ENCODE data around the gene ATP6V0A1. TPM values are rescaled to one million over a fixed set of nuclear protein-coding genes. Genes with fewer than 3 reads are reported as not detected.

The ATP6V0A1 gene
- total and polyA plus RNA-seq, 2 experiments from 2014 or later = 23.9 to 42.3 TPM

- peaks cover 24% of the 10 kb centered on the region for H3K4me1 Mint-ChIP-seq
- Histone ChIP-seq H3K79me2 (replicated peaks; ENCODE audit: insufficient read depth) (peaks cover 27% of the 10 kb centered on the region), H3K4me2 (peak overlapping the region; percentile 93), H3K27me3 (ENCODE audit: insufficient read depth) (no peaks in the 10 kb centered on the region), H2AFZ (no peak overlapping the region), H3K36me3 (ENCODE audit: insufficient read depth) (peaks cover 11% of the 10 kb centered on the region; the same call in 1 of the 2 replicates), H3K27ac (ENCODE audit: low read depth) (peak overlapping the region; percentile 86), H4K20me1 (replicated peaks; ENCODE audit: insufficient read depth) (no peaks in the 10 kb centered on the region; the same call in 1 of the 2 replicates), H3K4me3 (peak overlapping the region; percentile 88), H3F3A (replicated peaks; ENCODE audit: low read depth) (peaks cover 42% of the 10 kb centered on the region), H3K9me2 (ENCODE audit: insufficient read depth) (no peaks in the 10 kb centered on the region), H3K4me1 (ENCODE audit: insufficient read depth) (peaks cover 19% of the 10 kb centered on the region)
- ATAC-seq (no peak), DNase-seq (ENCODE audit: low spot score) (no peak)
- H3K9me3 Mint-ChIP-seq = no peaks in the 10 kb centered on the region
- H3K4me3 Mint-ChIP-seq = peak overlapping the region; percentile 97
- peaks cover 11% of the 10 kb centered on the region for H3K27me3 Mint-ChIP-seq (ENCODE audit: insufficient read depth, low read depth, poor library complexity)
- H3K36me3 Mint-ChIP-seq (ENCODE audit: low read depth) = peaks cover 62% of the 10 kb centered on the region
- TF ChIP-seq NANOG (IDR thresholded peaks at IDR 0.05; ENCODE audit: borderline replicate concordance) (no peak), CREB1 (CRISPR knock-in tag; IDR thresholded peaks at IDR 0.05; ENCODE audit: low read depth) (no peak), STAT1 (IDR thresholded peaks at IDR 0.05; ENCODE audit: unreplicated experiment) (no peak), REST (IDR thresholded peaks at IDR 0.05; ENCODE audit: unreplicated experiment) (no peak)
- peak overlapping the region; percentile 84 for H3K27ac Mint-ChIP-seq
These were observed 107.7 kb downstream of the ATP6V0A1 start for GRCh38 chr17:42566215-42566882.

GRCh38 chr17:42566883-42567573 lies 108.3 kb downstream of the ATP6V0A1 start, which contains the start of gene MLX:
TSS of gene MLX (plus strand) at chr17:42567100. CDS start at chr17:42567125, 25 bp downstream.
- Histone ChIP-seq H3K4me3 (peak within 1 kb of the TSS; percentile 88), H3K36me3 (ENCODE audit: insufficient read depth) (peaks cover 18% of the 10 kb centered on the region; the same call in 1 of the 2 replicates), H3K27ac (ENCODE audit: low read depth) (peak within 1 kb of the TSS; percentile 86), H3K4me1 (ENCODE audit: insufficient read depth) (peaks cover 19% of the 10 kb centered on the region), H2AFZ (no peak within 1 kb of the TSS; the same call in 1 of the 2 replicates), H4K20me1 (replicated peaks; ENCODE audit: insufficient read depth) (peaks cover 7% of the 10 kb centered on the region), H3K27me3 (ENCODE audit: insufficient read depth) (no peaks in the 10 kb centered on the region), H3F3A (replicated peaks; ENCODE audit: low read depth) (peaks cover 48% of the 10 kb centered on the region), H3K79me2 (replicated peaks; ENCODE audit: insufficient read depth) (peaks cover 27% of the 10 kb centered on the region), H3K9me2 (ENCODE audit: insufficient read depth) (no peaks in the 10 kb centered on the region), H3K4me2 (peak within 1 kb of the TSS; percentile 93)
- Mint-ChIP-seq H3K27me3 (ENCODE audit: insufficient read depth, low read depth, poor library complexity) (peaks cover 10% of the 10 kb centered on the region), H3K27ac (peak within 1 kb of the TSS; percentile 94), H3K4me3 (peak within 1 kb of the TSS; percentile 97), H3K4me1 (peaks cover 23% of the 10 kb centered on the region), H3K36me3 (ENCODE audit: low read depth) (peaks cover 69% of the 10 kb centered on the region), H3K9me3 (no peaks in the 10 kb centered on the region)
- peak; percentile 87 for TF ChIP-seq POLR2AphosphoS5 (IDR thresholded peaks at IDR 0.05; ENCODE audit: low read depth)
- peak; percentile 77 for TF ChIP-seq ETS1 (IDR thresholded peaks at IDR 0.05)
- TF ChIP-seq CTCF (conservative IDR thresholded peaks at IDR 0.05; ENCODE audit: low read depth in 2 of 2) = no peak; a peak in 1 of 4 replicates
- TF ChIP-seq STAT1 (IDR thresholded peaks at IDR 0.05; ENCODE audit: unreplicated experiment) = no peak
- TF ChIP-seq JUNB (IDR thresholded peaks at IDR 0.05; ENCODE audit: unreplicated experiment) = no peak
- DNase-seq (ENCODE audit: low spot score) (peak; percentile 96), ATAC-seq (peak; percentile 72)

Measured in GM23338 (cell line).